ENCODE data around the gene SNX12.

DNA sequence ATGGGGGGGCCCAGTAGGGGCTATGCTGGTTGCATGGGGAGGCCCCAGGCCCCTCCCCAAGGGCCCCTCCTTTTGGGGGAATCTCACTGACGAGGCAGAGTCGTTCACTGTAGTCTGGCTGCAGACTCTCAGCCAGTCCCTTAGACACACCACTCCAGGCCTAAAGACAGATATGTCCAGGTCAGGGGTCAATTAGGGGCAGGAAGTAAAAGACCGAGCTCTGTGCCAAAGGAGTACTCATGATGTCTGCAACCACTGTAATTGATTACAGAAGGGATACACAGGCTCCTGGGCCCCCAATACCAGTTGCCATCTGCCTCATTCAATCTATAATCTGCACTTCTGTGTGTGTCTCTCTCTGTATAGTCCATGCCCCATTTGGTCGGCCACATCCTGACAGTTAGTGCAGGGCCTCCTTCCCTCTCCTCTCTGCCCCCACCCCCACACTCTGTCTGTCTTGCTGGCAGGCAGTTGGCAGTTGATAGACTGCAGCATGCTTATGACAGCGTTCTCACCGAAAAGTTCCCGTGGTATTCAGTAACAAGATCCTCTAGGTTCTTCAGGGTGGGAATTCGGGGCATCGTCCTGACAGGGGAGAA, 39.7 kb upstream of the SNX12 start:
- TF ChIP-seq CTCF (tag by site-specific recombination; IDR thresholded peaks at IDR 0.05): no peak
- TF ChIP-seq, protein P1, sequence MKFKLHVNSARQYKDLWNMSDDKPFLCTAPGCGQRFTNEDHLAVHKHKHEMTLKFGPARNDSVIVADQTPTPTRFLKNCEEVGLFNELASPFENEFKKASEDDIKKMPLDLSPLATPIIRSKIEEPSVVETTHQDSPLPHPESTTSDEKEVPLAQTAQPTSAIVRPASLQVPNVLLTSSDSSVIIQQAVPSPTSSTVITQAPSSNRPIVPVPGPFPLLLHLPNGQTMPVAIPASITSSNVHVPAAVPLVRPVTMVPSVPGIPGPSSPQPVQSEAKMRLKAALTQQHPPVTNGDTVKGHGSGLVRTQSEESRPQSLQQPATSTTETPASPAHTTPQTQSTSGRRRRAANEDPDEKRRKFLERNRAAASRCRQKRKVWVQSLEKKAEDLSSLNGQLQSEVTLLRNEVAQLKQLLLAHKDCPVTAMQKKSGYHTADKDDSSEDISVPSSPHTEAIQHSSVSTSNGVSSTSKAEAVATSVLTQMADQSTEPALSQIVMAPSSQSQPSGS (tag by site-specific recombination; IDR thresholded peaks at IDR 0.05; ENCODE audit: low read depth): no peak
- no peak for TF ChIP-seq ZNF776 (tag by site-specific recombination; IDR thresholded peaks at IDR 0.05; ENCODE audit: borderline replicate concordance)
- no peak for TF ChIP-seq HIC1 (tag by site-specific recombination; IDR thresholded peaks at IDR 0.05)
- no peak for TF ChIP-seq KLF10 (tag by site-specific recombination; IDR thresholded peaks at IDR 0.05)

Data from HEK293 (cell line).